Measurements from ENCODE around the gene AHCY.

DNA sequence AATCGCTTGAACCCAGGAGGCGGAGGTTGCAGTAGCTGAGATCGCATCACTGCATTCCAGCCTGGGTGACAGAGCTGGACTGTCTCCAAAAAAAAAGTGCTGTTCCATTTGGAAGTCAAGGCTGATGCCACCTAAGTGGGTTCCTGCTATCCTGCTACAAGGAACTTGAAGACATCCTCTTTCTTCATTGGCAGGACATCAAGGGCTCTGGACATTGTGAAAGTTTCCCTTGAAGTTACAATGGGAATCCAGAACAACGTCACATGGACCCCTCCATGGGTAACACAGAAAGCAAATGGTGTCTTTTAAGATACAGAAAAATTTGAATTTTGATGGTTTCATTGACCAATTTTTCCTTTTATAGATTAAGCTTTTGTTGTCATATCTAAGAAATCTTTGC is 44.4 kb upstream of the AHCY start:
- no peak for TF ChIP-seq POLR2A (IDR thresholded peaks at IDR 0.05)
- TF ChIP-seq, protein P1, sequence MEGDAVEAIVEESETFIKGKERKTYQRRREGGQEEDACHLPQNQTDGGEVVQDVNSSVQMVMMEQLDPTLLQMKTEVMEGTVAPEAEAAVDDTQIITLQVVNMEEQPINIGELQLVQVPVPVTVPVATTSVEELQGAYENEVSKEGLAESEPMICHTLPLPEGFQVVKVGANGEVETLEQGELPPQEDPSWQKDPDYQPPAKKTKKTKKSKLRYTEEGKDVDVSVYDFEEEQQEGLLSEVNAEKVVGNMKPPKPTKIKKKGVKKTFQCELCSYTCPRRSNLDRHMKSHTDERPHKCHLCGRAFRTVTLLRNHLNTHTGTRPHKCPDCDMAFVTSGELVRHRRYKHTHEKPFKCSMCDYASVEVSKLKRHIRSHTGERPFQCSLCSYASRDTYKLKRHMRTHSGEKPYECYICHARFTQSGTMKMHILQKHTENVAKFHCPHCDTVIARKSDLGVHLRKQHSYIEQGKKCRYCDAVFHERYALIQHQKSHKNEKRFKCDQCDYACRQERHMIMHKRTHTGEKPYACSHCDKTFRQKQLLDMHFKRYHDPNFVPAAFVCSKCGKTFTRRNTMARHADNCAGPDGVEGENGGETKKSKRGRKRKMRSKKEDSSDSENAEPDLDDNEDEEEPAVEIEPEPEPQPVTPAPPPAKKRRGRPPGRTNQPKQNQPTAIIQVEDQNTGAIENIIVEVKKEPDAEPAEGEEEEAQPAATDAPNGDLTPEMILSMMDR (IDR thresholded peaks at IDR 0.05) = no peak

Measured in body of pancreas (tissue), 4 donors.